SHP77 (cell line): Measurements from ENCODE around the gene HIVEP3.
A peak's percentile ranks its signal among the peaks of the same experiment; 100 is the strongest.

Source experiments
- DNase-seq, 2 experiments: peaks; one replicate each; lab custom pipeline; 2025; lab: John Stamatoyannopoulos, UW

HIVEP3 gene

GRCh38 chr1:41920658-41921057 is 1.9 kb upstream of the HIVEP3 start:
- no peak for DNase-seq

GRCh38 chr1:41919764-41920397 is 1.2 kb upstream of the HIVEP3 start:
- DNase-seq, result peak; percentile 94

GRCh38 chr1:41919131-41919530 is 409 bp upstream of the HIVEP3 start:
- DNase-seq, result peak in 1 of 2 experiments; percentile 16

GRCh38 chr1:41917835-41918449 is 780 bp downstream of the HIVEP3 start:
- DNase-seq, result peak; percentile 34 to 57

GRCh38 chr1:41917076-41917475 is 1.6 kb downstream of the HIVEP3 start:
- no peak for DNase-seq

GRCh38 chr1:41915786-41916571 is 2.7 kb downstream of the HIVEP3 start:
- peak in 1 of 2 experiments; percentile 3 for DNase-seq

GRCh38 chr1:41914516-41914915 is 4.2 kb downstream of the HIVEP3 start:
- no peak for DNase-seq

GRCh38 chr1:41913014-41913413 is 5.7 kb downstream of the HIVEP3 start:
- peak; percentile 16 to 30 for DNase-seq

GRCh38 chr1:41908288-41908895 is 10.3 kb downstream of the HIVEP3 start:
- no peak for DNase-seq

- no peak for DNase-seq
Observed at GRCh38 chr1:41907446-41907845, 11.3 kb downstream of the HIVEP3 start.

GRCh38 chr1:41906943-41907342 is 11.8 kb downstream of the HIVEP3 start:
- no peak for DNase-seq

- no peak for DNase-seq
Observed at GRCh38 chr1:41905093-41905675, 13.5 kb downstream of the HIVEP3 start.

- DNase-seq, result no peak
Observed at GRCh38 chr1:41902664-41903063, 16.1 kb downstream of the HIVEP3 start.

GRCh38 chr1:41902159-41902577 is 16.6 kb downstream of the HIVEP3 start:
- DNase-seq, result no peak

- DNase-seq, result no peak
Observed at GRCh38 chr1:41901551-41901950, 17.2 kb downstream of the HIVEP3 start.

GRCh38 chr1:41900603-41901444 is 17.9 kb downstream of the HIVEP3 start:
- no peak for DNase-seq

GRCh38 chr1:41898191-41898713 is 20.5 kb downstream of the HIVEP3 start:
- no peak for DNase-seq

GRCh38 chr1:41895552-41895951 is 23.2 kb downstream of the HIVEP3 start:
- no peak for DNase-seq

GRCh38 chr1:41894808-41895483 is 23.8 kb downstream of the HIVEP3 start:
- DNase-seq, result no peak

GRCh38 chr1:41894101-41894807 is 24.5 kb downstream of the HIVEP3 start:
- no peak for DNase-seq
